HG03095 (cell line): ENCODE results near the gene TTPAL.

ENCODE experiments used
- ATAC-seq: cut with Tn5 transposase; IDR thresholded peaks from one replicate; pipeline ENCODE4 v1.9.1; 2021; ENCODE audit warnings: moderate library complexity; ENCODE audit not compliant: unreplicated experiment

The TTPAL gene

GRCh38 chr20:44532981-44533331 is 57.3 kb downstream of the TTPAL start:
- no peak for ATAC-seq

GRCh38 chr20:44533928-44534327 is 58.3 kb downstream of the TTPAL start:
- no peak for ATAC-seq

- ATAC-seq, result no peak
Measured at GRCh38 chr20:44536175-44536574, 60.5 kb downstream of the TTPAL start.

- no peak for ATAC-seq
Measured at GRCh38 chr20:44537993-44538392, 62.3 kb downstream of the TTPAL start.

- ATAC-seq, result no peak
Measured at GRCh38 chr20:44540834-44541233, 65.2 kb downstream of the TTPAL start.

- no peak for ATAC-seq
Measured at GRCh38 chr20:44541992-44542391, 66.3 kb downstream of the TTPAL start.

- ATAC-seq, result no peak
Measured at GRCh38 chr20:44542890-44543289, 67.2 kb downstream of the TTPAL start.

GRCh38 chr20:44543358-44543757 is 67.7 kb downstream of the TTPAL start:
- no peak for ATAC-seq
